Measurements from ENCODE around the gene DPP4. TPM values are rescaled to one million over a fixed set of nuclear protein-coding genes. Genes with fewer than 3 reads are reported as not detected.
A peak's percentile ranks its signal among the peaks of the same experiment; 100 is the strongest.

Gene DPP4
- total and polyA plus RNA-seq, 2 of the 4 experiments (the other 2 are of a cell fraction) = 13.2 to 19.0 TPM

GRCh38 chr2:162022290-162022945, 51.6 kb downstream of the DPP4 start:
- ChIA-PET CTCF (interaction anchor here (0.6 kb wide), 1 partner anchor 799 kb away, joined by 3 read pairs; no protein-coding TSS in a partner anchor), POLR2A (ENCODE audit: unreplicated experiment) (no interaction called here)
- 0 out of 2 replicates have a peak, but pooled peaks have one; percentile 19 for ATAC-seq (ENCODE audit: low read depth)

More at GRCh38 chr2:162022290-162022945, 51.6 kb downstream of the DPP4 start:
- H3K9me3 ChIP-seq (ENCODE audit: control insufficient read depth, insufficient read depth, low read length) = no peaks in the 10 kb centered on the region
- no peak overlapping the region for H3K4me2 ChIP-seq (ENCODE audit: low read depth, low read length)
- H2AFZ ChIP-seq (replicated peaks; ENCODE audit: low read length, poor library complexity) = no peak overlapping the region
- in situ Hi-C loops (cut with MboI; ENCODE audit: low sequenced_read_pairs) (no loop called here), intact Hi-C loops (cut with micrococcal nuclease) (no loop called here), dilution Hi-C loops (cut with HindIII; ENCODE audit: low sequenced_read_pairs, unreplicated experiment) (no loop called here)
- H2AK5ac ChIP-seq (ENCODE audit: low read depth, low read length) = peak overlapping the region; percentile 35; the same call in 1 of the 2 replicates
- no peak overlapping the region for H3K23ac ChIP-seq (ENCODE audit: low read depth, low read length)
- H3K18ac ChIP-seq (ENCODE audit: low read depth, low read length) = no peak overlapping the region; the same call in 1 of the 2 replicates
- H3K4me1 ChIP-seq (ENCODE audit: control insufficient read depth, insufficient read depth, low read length) = peaks cover 21% of the 10 kb centered on the region
- H3K4me3 ChIP-seq (ENCODE audit: insufficient read depth, low read depth, low read length) = no peak overlapping the region
- H3K56ac ChIP-seq (ENCODE audit: extremely low read depth, insufficient read depth, low read length) = no peak overlapping the region
- H3K27me3 ChIP-seq (ENCODE audit: control insufficient read depth, insufficient read depth, low read length) = no peaks in the 10 kb centered on the region
- no peak overlapping the region for H3K27ac ChIP-seq (ENCODE audit: insufficient read depth, low read length)
- peaks cover 4% of the 10 kb centered on the region; the same call in 1 of the 2 replicates for H4K20me1 ChIP-seq (ENCODE audit: insufficient read depth, low read length)
- no peak for TF ChIP-seq RCOR1 (IDR thresholded peaks at IDR 0.05; ENCODE audit: insufficient replicate concordance, low read length)
- TF ChIP-seq ELK1 (IDR thresholded peaks at IDR 0.05; ENCODE audit: borderline replicate concordance, low read depth, low read length) = no peak
- no peak for TF ChIP-seq USF2 (IDR thresholded peaks at IDR 0.05; ENCODE audit: low read depth, low read length)
- TF ChIP-seq NFE2L2 (IDR thresholded peaks at IDR 0.05; ENCODE audit: low read depth, low read length) = no peak
- TF ChIP-seq RFX5 (IDR thresholded peaks at IDR 0.05; ENCODE audit: low read depth, low read length) = no peak
- no peak for TF ChIP-seq SMC3 (IDR thresholded peaks at IDR 0.05; ENCODE audit: low read depth, low read length)
- no peak for TF ChIP-seq MAZ (IDR thresholded peaks at IDR 0.05; ENCODE audit: borderline replicate concordance, low read depth, low read length)
- TF ChIP-seq RAD21 (IDR thresholded peaks at IDR 0.05; ENCODE audit: low read length) = no peak
- no peak for TF ChIP-seq MXI1 (IDR thresholded peaks at IDR 0.05; ENCODE audit: borderline replicate concordance, low read depth, low read length)
- TF ChIP-seq MAFK (IDR thresholded peaks at IDR 0.05; ENCODE audit: low read depth, low read length) = no peak
- TF ChIP-seq CHD1 (IDR thresholded peaks at IDR 0.05; ENCODE audit: low read depth, low read length) = no peak
- TF ChIP-seq CEBPB (IDR thresholded peaks at IDR 0.05; ENCODE audit: low read depth, low read length) = no peak
- no peak for TF ChIP-seq POLR2A (IDR thresholded peaks at IDR 0.05; ENCODE audit: low read depth, low read length)
- TF ChIP-seq BHLHE40 (IDR thresholded peaks at IDR 0.05; ENCODE audit: low read depth, low read length) = no peak
- TF ChIP-seq FOS (IDR thresholded peaks at IDR 0.05; ENCODE audit: low read depth, low read length) = no peak
- no peak for TF ChIP-seq CTCF (conservative IDR thresholded peaks at IDR 0.05; ENCODE audit: low read depth, low read length)
- no peaks in the 10 kb centered on the region for H3K79me1 ChIP-seq (ENCODE audit: low read depth in 1 of 2, low read length in 2 of 2)
- peak; percentile 47 for DNase-seq
- no TSS peak for BruUV-seq (replicated peaks)
- no peak overlapping the region for H3K9ac ChIP-seq (ENCODE audit: low read depth, low read length)
- H2BK5ac ChIP-seq (ENCODE audit: low read depth, low read length, poor library complexity, severe bottlenecking) = no peak overlapping the region
- H4K91ac ChIP-seq (ENCODE audit: insufficient read depth, low read depth, low read length) = no peak overlapping the region
- H3K9me1 ChIP-seq (ENCODE audit: insufficient read depth, low read length) = peaks cover 15% of the 10 kb centered on the region
- peaks cover 8% of the 10 kb centered on the region for H3K36me3 ChIP-seq (ENCODE audit: control insufficient read depth, insufficient read depth, low read length)
- H2AK9ac ChIP-seq (replicated peaks; ENCODE audit: low read depth, low read length, poor library complexity) = no peak overlapping the region
- H2BK15ac ChIP-seq (ENCODE audit: low read depth, low read length) = peak overlapping the region; percentile 27; the same call in 1 of the 3 replicates
- H2BK120ac ChIP-seq (ENCODE audit: low read depth, low read length) = no peak overlapping the region
- H4K8ac ChIP-seq (ENCODE audit: low read depth in 2 of 2, low read length in 2 of 2) = no peak overlapping the region
- WGBS, 2 experiments (ENCODE audit: extremely low coverage in 2 of 2, insufficient read length in 1 of 2) = no CpG with 5 or more reads among the region's 3 CpGs
- no peak overlapping the region for H3K14ac ChIP-seq (replicated peaks; ENCODE audit: low read depth, low read length)
- H3K4ac ChIP-seq (ENCODE audit: low read depth, low read length) = no peak overlapping the region
- H4K5ac ChIP-seq (ENCODE audit: low read depth, low read length) = no peak overlapping the region
- H2BK20ac ChIP-seq (ENCODE audit: low read depth, low read length) = no peak overlapping the region
